HFFc6 (cell line): ENCODE data around the gene MYO19. TPM values are rescaled to one million over a fixed set of nuclear protein-coding genes. Genes with fewer than 3 reads are reported as not detected.

ENCODE experiments used
- DNase-seq: peaks from one replicate; pipeline ENCODE4 v3.0.0-alpha.2; 2018
- H3K27ac Mint-ChIP-seq: 2 replicates; pipeline ENCODE4 v1.8.0; 2020; ENCODE audit warnings: mild to moderate bottlenecking, mixed read lengths
- H3K27me3 Mint-ChIP-seq: 2 replicates; pipeline ENCODE4 v1.8.0; 2021; ENCODE audit warnings: mild to moderate bottlenecking, moderate library complexity, mixed read lengths; ENCODE audit not compliant: insufficient read depth
- H3K36me3 Mint-ChIP-seq: 2 replicates; pipeline ENCODE4 v1.8.0; 2021; ENCODE audit warnings: low read depth, mixed read lengths
- H3K4me1 Mint-ChIP-seq: 2 replicates; pipeline ENCODE4 v1.8.0; 2020; ENCODE audit warnings: low read depth, mixed read lengths
- H3K4me3 Mint-ChIP-seq: 2 replicates; pipeline ENCODE4 v1.8.0; 2020; ENCODE audit warnings: mild to moderate bottlenecking, moderate library complexity, mixed read lengths
- H3K9me3 Mint-ChIP-seq: 2 replicates; pipeline ENCODE4 v1.8.0; 2020; ENCODE audit warnings: mild to moderate bottlenecking, mixed read lengths
- total RNA-seq, 6 experiments: library from RNA; stranded (reverse); fragmentation: NEBNext Ultra II Directional; extraction: Animal tissue kit (Norgen Biotek cat#: 25700); gene quantifications; 2 replicates in 1 of 6; 3 replicates in 5 of 6; pipeline ENCODE4 v1.2.3, GENCODE V29; 2021
- TF ChIP-seq, protein P1 (sequence below): fragments of 200-600 bp; sonication (generic); IDR thresholded peaks from 2 replicates; pipeline ENCODE4 v1.5.0; 2021; ENCODE audit warnings: antibody characterized with exemption, mild to moderate bottlenecking

MYO19 gene
- total RNA-seq, 6 experiments from 2014 or later = 32.4 to 45.9 (median 38.4) TPM

DNA sequence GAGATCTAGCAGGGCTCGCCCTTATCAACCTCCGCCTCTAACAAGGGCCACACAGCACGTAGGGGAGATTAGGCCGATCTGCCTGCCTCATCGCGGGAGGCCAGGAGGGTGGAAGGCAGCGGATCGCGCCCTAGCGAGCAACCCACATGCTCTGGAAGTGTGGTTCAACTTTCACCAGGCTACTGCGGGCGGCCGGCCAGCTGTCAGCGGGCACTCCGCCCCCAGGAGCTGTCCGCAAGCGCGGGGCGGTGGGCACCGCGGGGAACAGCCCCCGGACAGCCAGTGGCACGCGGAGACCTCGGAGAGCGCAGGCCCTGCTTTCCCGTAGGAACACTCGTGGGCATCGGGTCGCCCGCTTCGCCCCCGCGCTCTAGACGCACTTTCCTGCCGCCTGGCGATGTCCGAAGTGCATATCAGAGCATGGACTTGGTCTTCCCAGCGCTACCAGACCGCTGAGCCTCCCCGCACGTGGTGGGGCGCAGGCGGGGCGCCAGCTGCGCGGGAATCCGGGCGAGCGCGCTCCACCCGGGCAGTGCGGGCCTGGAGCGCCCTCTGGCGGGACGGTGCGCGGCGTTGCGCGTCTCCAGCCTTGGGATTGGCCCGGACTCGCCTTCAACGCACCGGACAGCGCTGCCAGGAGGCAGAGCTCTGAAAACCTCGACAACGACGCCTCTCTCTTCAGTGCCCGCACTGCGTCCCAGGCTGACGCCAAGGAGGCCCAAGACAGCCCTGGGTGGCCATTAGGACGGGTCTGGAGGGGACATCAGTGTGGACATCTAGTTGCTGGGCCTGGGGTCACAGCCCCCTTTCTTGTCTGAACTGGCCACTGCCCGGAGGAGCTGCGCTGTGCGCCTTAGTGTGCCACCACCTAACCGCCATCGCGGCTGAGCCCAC, 51.8 kb downstream of the MYO19 start:
- Mint-ChIP-seq H3K36me3 (peaks cover 5% of the 10 kb centered on the region; the same call in 1 of the 2 replicates), H3K9me3 (no peaks in the 10 kb centered on the region), H3K27me3 (peaks cover 6% of the 10 kb centered on the region), H3K4me3 (peak overlapping the region; percentile 63; the same call in 1 of the 2 replicates), H3K4me1 (peaks cover 22% of the 10 kb centered on the region), H3K27ac (no peak overlapping the region)
- TF ChIP-seq, protein P1, sequence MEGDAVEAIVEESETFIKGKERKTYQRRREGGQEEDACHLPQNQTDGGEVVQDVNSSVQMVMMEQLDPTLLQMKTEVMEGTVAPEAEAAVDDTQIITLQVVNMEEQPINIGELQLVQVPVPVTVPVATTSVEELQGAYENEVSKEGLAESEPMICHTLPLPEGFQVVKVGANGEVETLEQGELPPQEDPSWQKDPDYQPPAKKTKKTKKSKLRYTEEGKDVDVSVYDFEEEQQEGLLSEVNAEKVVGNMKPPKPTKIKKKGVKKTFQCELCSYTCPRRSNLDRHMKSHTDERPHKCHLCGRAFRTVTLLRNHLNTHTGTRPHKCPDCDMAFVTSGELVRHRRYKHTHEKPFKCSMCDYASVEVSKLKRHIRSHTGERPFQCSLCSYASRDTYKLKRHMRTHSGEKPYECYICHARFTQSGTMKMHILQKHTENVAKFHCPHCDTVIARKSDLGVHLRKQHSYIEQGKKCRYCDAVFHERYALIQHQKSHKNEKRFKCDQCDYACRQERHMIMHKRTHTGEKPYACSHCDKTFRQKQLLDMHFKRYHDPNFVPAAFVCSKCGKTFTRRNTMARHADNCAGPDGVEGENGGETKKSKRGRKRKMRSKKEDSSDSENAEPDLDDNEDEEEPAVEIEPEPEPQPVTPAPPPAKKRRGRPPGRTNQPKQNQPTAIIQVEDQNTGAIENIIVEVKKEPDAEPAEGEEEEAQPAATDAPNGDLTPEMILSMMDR = peak; percentile 88
- DNase-seq = peak; percentile 38

DNA sequence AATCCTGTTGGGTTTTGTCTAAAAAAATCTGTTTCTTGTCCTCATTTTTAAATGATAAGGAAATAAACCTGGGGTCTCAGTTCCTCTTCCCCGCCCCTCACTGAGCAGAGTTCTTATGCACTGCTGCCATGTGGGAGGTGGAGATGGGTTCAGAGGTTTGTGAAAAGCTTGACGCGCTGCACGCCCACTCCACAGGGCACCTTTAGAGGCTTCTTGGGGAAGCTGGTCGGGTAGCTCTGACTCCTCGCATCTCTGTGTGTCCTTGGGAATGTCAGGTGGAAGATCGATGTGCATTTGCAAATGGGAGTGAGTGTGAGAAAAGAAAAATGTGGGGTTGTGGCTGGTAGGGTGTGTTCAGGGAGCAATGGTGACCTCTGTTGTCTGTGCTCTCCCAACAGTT, 52.8 kb downstream of the MYO19 start:
- H3K9me3 Mint-ChIP-seq = no peaks in the 10 kb centered on the region
- H3K36me3 Mint-ChIP-seq = peaks cover 5% of the 10 kb centered on the region; the same call in 1 of the 2 replicates
- TF ChIP-seq, protein P1 = no peak
- peaks cover 9% of the 10 kb centered on the region for H3K27me3 Mint-ChIP-seq
- H3K27ac Mint-ChIP-seq = no peak overlapping the region
- H3K4me1 Mint-ChIP-seq = peaks cover 17% of the 10 kb centered on the region
- no peak overlapping the region for H3K4me3 Mint-ChIP-seq
- no peak for DNase-seq

DNA sequence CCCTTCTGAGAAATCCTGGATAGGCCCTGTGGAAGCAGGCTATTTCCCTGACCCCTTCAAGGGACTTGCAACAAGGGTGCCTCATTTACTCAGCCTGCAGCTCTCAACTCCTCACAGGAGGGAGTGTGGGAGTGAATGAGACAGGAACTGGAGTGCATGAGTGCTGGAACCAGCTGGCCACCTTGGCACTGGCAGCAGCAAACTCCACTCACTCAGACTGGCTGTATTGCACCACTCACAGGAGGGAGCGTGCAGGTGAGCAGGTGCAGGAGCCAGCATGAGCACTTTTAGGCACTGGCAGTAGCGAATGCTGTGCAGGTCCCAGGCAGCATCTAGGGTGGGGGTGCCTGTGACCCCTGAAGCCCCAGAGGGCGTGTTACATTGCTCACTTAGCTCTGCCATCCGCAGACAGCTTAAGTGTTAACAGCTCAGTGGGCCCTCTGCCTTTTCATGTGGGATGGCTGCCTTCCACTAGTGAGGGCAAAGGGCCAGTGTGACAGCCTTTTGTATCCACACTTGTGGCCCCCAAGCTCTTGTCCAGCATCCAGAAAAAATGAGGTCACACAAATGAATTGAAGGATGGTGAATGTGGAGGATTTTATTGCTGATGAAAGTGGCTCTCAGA, 59.2 kb downstream of the MYO19 start:
- Mint-ChIP-seq H3K36me3 (no peaks in the 10 kb centered on the region), H3K27me3 (peaks cover 10% of the 10 kb centered on the region; the same call in 1 of the 2 replicates), H3K4me1 (no peaks in the 10 kb centered on the region), H3K27ac (no peak overlapping the region), H3K9me3 (no peaks in the 10 kb centered on the region), H3K4me3 (no peak overlapping the region)
- TF ChIP-seq, protein P1 = no peak
- DNase-seq = no peak

DNA sequence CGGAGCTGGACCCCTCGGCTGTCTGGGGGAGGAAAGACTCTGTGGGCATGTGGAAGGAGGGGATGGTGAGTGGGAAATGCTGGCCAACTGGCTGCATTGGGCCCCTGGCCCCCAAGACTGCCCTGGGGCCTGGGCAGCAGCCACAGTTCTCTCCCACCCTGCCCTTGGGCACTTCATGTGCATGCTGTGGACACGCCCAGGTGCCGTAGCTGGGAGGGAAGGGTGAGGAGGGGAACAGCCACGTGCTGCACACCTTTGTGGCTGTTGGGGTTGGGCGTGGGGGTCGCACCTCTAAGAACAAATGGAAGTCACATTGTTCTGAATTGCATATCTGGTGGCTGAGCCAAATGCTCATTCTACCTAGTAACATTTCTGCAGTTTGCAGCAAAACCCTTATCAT, 60.1 kb downstream of the MYO19 start:
- Mint-ChIP-seq H3K9me3 (no peaks in the 10 kb centered on the region), H3K4me1 (no peaks in the 10 kb centered on the region), H3K4me3 (no peak overlapping the region), H3K27ac (no peak overlapping the region), H3K36me3 (no peaks in the 10 kb centered on the region), H3K27me3 (peaks cover 10% of the 10 kb centered on the region)
- TF ChIP-seq, protein P1 = no peak
- DNase-seq = no peak

DNA sequence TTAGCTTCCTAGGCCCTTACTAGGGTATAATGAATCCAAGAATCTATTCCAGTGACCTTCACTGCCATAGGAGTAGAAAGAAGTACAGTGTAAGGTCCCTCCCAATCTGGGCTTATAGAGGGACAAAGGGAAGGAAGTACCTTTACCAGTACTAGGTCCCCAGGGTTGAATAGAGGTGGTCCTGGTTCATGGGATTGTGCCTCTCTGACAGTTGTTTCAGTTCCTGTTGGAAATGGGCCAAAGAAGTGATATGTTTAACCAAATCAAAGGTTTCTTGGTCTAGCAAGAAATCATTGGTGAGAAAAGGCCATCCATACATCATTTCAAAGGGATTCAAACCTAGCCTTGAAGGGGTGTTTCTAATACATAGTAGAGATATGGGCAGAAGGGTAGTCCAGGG, 64.2 kb downstream of the MYO19 start:
- Mint-ChIP-seq H3K4me3 (no peak overlapping the region), H3K27ac (no peak overlapping the region), H3K9me3 (no peaks in the 10 kb centered on the region), H3K27me3 (peaks cover 15% of the 10 kb centered on the region), H3K4me1 (no peaks in the 10 kb centered on the region), H3K36me3 (no peaks in the 10 kb centered on the region)
- no peak for DNase-seq
- TF ChIP-seq, protein P1 = no peak
